D721Med (cell line): Measurements from ENCODE around the gene DOCK4.

Experiments
- DNase-seq: peaks from one replicate; pipeline ENCODE4 v3.0.0; 2011; ENCODE audit warnings: low spot score; ENCODE audit not compliant: insufficient read length
- FAIRE-seq: peaks from 2 replicates; lab custom pipeline; 2011; peaks lifted over from hg19 to GRCh38; lab: Jason Lieb, UNC
- TF ChIP-seq, protein P1 (sequence below): IDR thresholded peaks from 2 replicates; pipeline ENCODE4 v1.5.1; 2012; ENCODE audit warnings: mild to moderate bottlenecking, control low read depth; ENCODE audit not compliant: insufficient read depth; ENCODE audit errors: missing control alignments

The DOCK4 gene

DNA sequence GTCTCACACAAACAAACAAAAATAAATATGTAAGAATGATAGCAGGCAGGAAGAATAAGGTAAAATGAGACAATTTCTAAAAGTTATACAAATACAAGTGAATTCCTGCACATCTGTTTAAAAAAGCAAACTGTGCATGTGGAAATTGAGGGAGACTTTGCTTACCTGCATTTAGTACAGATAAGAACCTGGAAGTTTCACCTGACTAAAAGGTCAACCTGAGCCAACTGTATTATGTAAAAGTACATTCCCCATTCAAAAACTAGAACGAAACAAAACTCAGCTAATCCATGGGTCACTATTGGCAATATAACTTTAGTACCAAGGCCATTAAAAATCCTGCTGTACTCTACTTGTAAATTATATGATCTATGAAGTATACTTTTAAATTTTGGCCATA is 127.1 kb downstream of the DOCK4 start:
- TF ChIP-seq, protein P1, sequence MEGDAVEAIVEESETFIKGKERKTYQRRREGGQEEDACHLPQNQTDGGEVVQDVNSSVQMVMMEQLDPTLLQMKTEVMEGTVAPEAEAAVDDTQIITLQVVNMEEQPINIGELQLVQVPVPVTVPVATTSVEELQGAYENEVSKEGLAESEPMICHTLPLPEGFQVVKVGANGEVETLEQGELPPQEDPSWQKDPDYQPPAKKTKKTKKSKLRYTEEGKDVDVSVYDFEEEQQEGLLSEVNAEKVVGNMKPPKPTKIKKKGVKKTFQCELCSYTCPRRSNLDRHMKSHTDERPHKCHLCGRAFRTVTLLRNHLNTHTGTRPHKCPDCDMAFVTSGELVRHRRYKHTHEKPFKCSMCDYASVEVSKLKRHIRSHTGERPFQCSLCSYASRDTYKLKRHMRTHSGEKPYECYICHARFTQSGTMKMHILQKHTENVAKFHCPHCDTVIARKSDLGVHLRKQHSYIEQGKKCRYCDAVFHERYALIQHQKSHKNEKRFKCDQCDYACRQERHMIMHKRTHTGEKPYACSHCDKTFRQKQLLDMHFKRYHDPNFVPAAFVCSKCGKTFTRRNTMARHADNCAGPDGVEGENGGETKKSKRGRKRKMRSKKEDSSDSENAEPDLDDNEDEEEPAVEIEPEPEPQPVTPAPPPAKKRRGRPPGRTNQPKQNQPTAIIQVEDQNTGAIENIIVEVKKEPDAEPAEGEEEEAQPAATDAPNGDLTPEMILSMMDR, result no peak
- FAIRE-seq, result no peak
- no peak for DNase-seq

DNA sequence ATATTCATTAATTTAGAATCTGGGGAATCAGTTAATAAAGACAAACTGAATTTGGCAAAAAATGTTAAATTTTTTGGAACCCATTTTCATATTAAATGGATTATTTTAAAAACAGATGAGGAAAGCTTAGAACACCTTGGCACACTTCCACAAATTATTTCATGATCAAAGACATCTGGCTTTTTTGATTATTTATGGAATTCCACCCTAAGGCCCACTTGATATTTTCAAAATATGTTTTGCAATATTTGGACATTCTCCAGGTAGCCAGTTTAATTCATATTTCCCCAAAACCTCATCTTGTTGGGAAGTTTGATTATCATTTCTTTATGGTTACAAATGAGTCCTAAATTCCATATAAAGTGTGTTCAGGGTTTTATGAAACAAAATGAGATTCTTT is 129.9 kb downstream of the DOCK4 start:
- FAIRE-seq, result no peak

DNA sequence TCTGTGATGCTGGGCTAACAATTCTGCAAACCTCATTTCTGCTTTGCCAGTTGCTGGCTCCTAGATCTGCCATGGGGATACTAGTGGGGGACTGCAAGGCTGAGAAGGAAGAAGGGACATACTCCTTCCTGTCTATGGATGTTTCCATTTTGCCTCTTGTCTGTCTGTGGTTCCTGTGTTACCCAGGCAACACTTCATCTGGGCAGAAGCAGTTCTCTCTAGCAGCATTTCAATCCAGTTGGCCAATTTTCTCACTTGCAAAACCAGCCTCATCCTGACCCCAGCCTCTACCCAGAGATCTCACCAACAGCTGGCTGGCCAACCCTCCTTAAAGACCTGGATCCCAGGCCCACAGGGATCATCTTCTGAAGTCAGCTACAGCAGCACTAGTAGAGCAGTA is 131.7 kb downstream of the DOCK4 start:
- no peak for DNase-seq
- TF ChIP-seq, protein P1, result no peak
- no peak for FAIRE-seq

More for the DNA sequence above, 129.9 kb downstream of the DOCK4 start:
- DNase-seq, result no peak
- TF ChIP-seq, protein P1, result no peak

DNA sequence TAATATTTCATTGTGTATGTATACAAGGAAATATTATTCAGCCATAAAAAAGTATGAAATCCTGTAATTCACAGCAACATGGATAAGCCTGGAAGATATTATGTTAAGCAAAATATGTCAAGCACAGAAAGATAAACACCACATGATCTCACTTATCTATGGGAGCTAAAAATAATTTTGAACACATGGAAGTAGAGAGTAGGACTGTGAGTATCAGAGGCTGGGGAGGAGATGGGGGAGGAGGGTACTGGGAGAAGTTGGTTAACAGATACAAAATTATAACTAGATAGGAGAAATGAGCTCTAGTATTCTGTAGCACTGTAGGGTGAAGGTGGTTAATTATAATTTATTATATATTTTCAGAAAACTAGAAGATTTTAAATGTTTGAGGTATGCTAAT is 132.7 kb downstream of the DOCK4 start:
- FAIRE-seq (no peak), DNase-seq (no peak)
- TF ChIP-seq, protein P1, result no peak

DNA sequence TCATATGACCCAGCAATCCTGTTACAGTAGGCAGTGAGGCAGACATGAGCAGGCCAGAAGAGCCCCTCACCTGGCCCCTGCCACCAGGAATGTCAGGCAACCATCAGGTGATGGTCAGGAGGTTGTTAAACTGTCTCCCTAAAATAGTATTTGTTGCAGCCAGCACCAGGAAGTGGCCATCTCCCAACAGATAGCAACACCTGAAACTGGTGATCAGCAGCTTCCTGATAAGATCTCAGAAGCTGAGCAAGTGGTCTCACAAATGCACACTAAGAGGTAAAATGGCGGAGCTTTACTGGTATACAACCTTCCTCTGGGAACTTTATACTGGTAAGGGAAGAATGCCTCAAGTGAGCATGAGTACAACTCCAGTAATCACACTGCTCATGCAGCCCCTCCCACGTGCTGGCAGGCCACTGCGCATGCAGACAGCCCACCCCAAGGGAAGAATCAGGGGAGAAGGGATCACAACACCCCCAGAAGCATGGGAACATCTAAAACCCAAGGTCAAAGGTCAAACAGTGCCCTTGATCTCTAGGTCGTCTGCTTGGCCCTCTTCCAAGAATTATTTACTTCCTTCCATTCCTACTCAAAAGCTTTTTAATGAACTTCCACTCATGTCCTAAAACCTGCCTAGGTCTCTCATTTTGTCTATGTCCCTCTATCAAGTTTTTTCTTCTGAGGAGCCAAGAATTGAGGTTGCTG is 133.5 kb downstream of the DOCK4 start:
- FAIRE-seq (no peak), DNase-seq (no peak)
- TF ChIP-seq, protein P1, result no peak

DNA sequence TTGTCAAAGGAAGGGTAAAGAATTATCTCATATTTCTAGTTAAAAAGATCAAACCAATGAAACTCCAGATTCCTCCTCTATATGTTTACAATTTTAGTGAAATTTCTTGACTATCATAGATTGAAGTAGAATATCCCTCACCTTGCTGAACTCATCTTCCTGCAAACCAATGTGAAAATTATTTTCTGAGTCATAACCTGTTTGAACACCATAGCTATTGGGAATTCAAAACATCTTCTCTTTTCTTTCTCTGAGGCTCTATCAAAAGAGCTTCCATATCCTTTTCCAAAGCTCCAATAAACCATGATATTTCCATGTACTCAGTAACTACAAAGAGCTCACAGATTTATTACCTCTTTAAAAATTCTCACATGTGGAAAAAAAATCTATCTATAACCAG is 134.3 kb downstream of the DOCK4 start:
- FAIRE-seq (no peak), DNase-seq (no peak)
- TF ChIP-seq, protein P1, result no peak

DNA sequence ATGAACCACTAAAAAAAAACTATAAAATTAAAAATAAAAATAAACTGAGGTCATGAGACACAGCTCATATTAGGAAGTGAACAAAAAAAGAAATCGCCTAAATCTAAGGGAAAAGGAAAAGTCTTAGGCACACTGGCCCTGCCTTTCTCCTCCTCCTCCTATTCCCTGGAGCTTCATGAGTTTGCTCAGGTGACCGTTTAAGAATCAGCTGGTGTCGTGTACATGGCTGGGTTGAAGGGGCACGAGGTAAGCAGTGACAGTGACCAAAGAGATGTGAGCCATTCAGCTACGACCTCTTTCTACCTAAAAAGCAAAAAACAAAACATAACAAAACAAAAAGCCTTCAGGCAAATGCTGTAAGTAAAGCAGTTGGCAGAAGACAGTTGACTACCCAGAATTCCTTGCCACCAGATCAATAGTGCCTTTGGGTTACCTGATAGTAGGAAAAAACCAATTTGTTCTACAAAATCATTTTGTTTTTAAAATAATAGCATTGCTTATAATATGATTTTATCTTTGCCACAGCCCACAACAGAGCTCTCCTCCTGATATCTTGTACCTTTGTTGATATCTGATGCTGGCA is 135.4 kb downstream of the DOCK4 start:
- DNase-seq (no peak), FAIRE-seq (no peak)
- TF ChIP-seq, protein P1, result no peak
